ENCODE data around the gene RPL10. TPM values are rescaled to one million over a fixed set of nuclear protein-coding genes. Genes with fewer than 3 reads are reported as not detected.

Gene RPL10
- total and polyA plus RNA-seq, 2 of the 13 experiments (the other 11 are each of a cell fraction or from before 2014, with no cell fraction given) = 2,381 to 4,713 TPM

GRCh38 chrX:154401045-154401799 is 3.0 kb downstream of the RPL10 start (continued):
- TF ChIP-seq TFE3 (CRISPR knock-in tag; IDR thresholded peaks at IDR 0.05) (peak; percentile 56; the same call in 1 of the 2 replicates), RXRB (CRISPR knock-in tag; IDR thresholded peaks at IDR 0.05; ENCODE audit: borderline replicate concordance) (peak; percentile 18; the same call in 1 of the 2 replicates), THRA (CRISPR knock-in tag; IDR thresholded peaks at IDR 0.05; ENCODE audit: borderline replicate concordance) (no peak), ZNF552 (CRISPR knock-in tag; IDR thresholded peaks at IDR 0.05; ENCODE audit: borderline replicate concordance) (no peak), RARA (CRISPR knock-in tag; IDR thresholded peaks at IDR 0.05) (peak; percentile 47; the same call in 1 of the 2 replicates), AGO2 (optimal IDR thresholded peaks at IDR 0.05; ENCODE audit: low read depth, low read length) (no peak), RFXANK (CRISPR knock-in tag; IDR thresholded peaks at IDR 0.05) (no peak), ZNF180 (CRISPR knock-in tag; IDR thresholded peaks at IDR 0.05; ENCODE audit: borderline replicate concordance, low read depth) (no peak), SMARCE1 (IDR thresholded peaks at IDR 0.05; ENCODE audit: borderline replicate concordance) (no peak), CHD4 (IDR thresholded peaks at IDR 0.05; ENCODE audit: borderline replicate concordance, low read length) (no peak), ZFP90 (CRISPR knock-in tag; IDR thresholded peaks at IDR 0.05; ENCODE audit: borderline replicate concordance) (no peak), LBX2 (CRISPR knock-in tag; IDR thresholded peaks at IDR 0.05; ENCODE audit: borderline replicate concordance) (no peak), CBX5 (CRISPR knock-in tag; IDR thresholded peaks at IDR 0.05; ENCODE audit: borderline replicate concordance) (0 out of 2 replicates have a peak, but pooled peaks have one; percentile 21), THAP9 (CRISPR knock-in tag; IDR thresholded peaks at IDR 0.05; ENCODE audit: borderline replicate concordance) (no peak), ZNF567 (CRISPR knock-in tag; IDR thresholded peaks at IDR 0.05; ENCODE audit: borderline replicate concordance) (no peak), FOXO1 (CRISPR knock-in tag; IDR thresholded peaks at IDR 0.05) (no peak), RBFOX2 (IDR thresholded peaks at IDR 0.05; ENCODE audit: low read depth, low read length) (peak; percentile 70), ZNF550 (CRISPR knock-in tag; IDR thresholded peaks at IDR 0.05; ENCODE audit: borderline replicate concordance) (no peak), PITX1 (CRISPR knock-in tag; IDR thresholded peaks at IDR 0.05) (no peak), SP4 (CRISPR knock-in tag; IDR thresholded peaks at IDR 0.05) (no peak), ZNF496 (CRISPR knock-in tag; IDR thresholded peaks at IDR 0.05; ENCODE audit: insufficient replicate concordance) (no peak), ZMAT3 (CRISPR knock-in tag; conservative IDR thresholded peaks at IDR 0.05) (no peak), MTERF4 (CRISPR knock-in tag; IDR thresholded peaks at IDR 0.05) (no peak)

All from HepG2 (cell line).